Common myeloid progenitor, CD34-positive (primary cell): Measurements from ENCODE around the gene GP1BB.

Experiments
- CTCF ChIA-PET: fragments of 350-600 bp; sonication (Branson Sonifier 250); formaldehyde crosslinking; loops from one replicate; lab custom pipeline; 2021; ENCODE audit warnings: antibody characterized with exemption; lab: Charles Lee
- POLR2A ChIA-PET: fragments of 350-600 bp; sonication (Branson Sonifier 250); formaldehyde crosslinking; loops from one replicate; lab custom pipeline; 2021; ENCODE audit warnings: antibody characterized with exemption; lab: Charles Lee
- DNase-seq, 3 donors: peaks; one replicate each; pipeline versions ENCODE4 v3.0.0 to v3.0.0-alpha.2; 2013
- H3K27ac ChIP-seq, 2 experiments: 1 replicate in 1 of 2; 2 replicates in 1 of 2; pipeline ENCODE4 v1.7.0; 2013; ENCODE audit warnings: inconsistent platforms in 2 of 2, low read length in 2 of 2, mild to moderate bottlenecking in 2 of 2, low read depth in 1 of 2, moderate library complexity in 1 of 2; ENCODE audit not compliant: severe bottlenecking in 2 of 2, insufficient read depth in 1 of 2, poor library complexity in 1 of 2
- H3K27me3 ChIP-seq, 5 experiments: replicated peaks in 2 of 5; 1 replicate in 3 of 5; 2 replicates in 2 of 5; pipeline versions ENCODE4 v1.6.1 to v1.7.0; 2013; ENCODE audit warnings: low read length in 4 of 5, mild to moderate bottlenecking in 2 of 5, moderate library complexity in 2 of 5, inconsistent platforms in 1 of 5; ENCODE audit not compliant: insufficient read depth in 5 of 5, control insufficient read depth in 4 of 5
- H3K36me3 ChIP-seq, 4 experiments: 1 replicate in 2 of 4; 2 replicates in 2 of 4; pipeline versions ENCODE4 v1.6.1 to v1.7.0; 2013; ENCODE audit warnings: low read length in 3 of 4, control low read depth in 1 of 4, mild to moderate bottlenecking in 1 of 4; ENCODE audit not compliant: control insufficient read depth in 4 of 4, insufficient read depth in 4 of 4
- H3K4me1 ChIP-seq, 4 experiments: 1 replicate in 3 of 4; 2 replicates in 1 of 4; pipeline versions ENCODE4 v1.6.1 to v1.7.1; 2013; ENCODE audit warnings: low read length in 3 of 4, mild to moderate bottlenecking in 3 of 4, control low read depth in 1 of 4, inconsistent platforms in 1 of 4, moderate library complexity in 1 of 4; ENCODE audit not compliant: control insufficient read depth in 4 of 4, insufficient read depth in 4 of 4; ENCODE audit errors: control extremely low read depth in 1 of 4
- H3K4me3 ChIP-seq, 7 experiments: 1 replicate in 4 of 7; 2 replicates in 3 of 7; pipeline versions ENCODE4 v1.5.1 to v1.7.0; 2013; ENCODE audit warnings: mild to moderate bottlenecking in 7 of 7, low read length in 6 of 7, moderate library complexity in 6 of 7, inconsistent platforms in 2 of 7, low read depth in 2 of 7, control low read depth in 1 of 7; ENCODE audit not compliant: insufficient read depth in 4 of 7, control insufficient read depth in 1 of 7; ENCODE audit errors: extremely low read depth in 1 of 7
- H3K9me3 ChIP-seq, 5 experiments: 1 replicate in 4 of 5; 2 replicates in 1 of 5; pipeline versions ENCODE4 v1.6.1 to v1.7.1; 2013; ENCODE audit warnings: low read length in 4 of 5, mild to moderate bottlenecking in 2 of 5, inconsistent platforms in 1 of 5, low read depth in 1 of 5, moderate library complexity in 1 of 5; ENCODE audit not compliant: control insufficient read depth in 4 of 5, insufficient read depth in 2 of 5; ENCODE audit errors: control extremely low read depth in 1 of 5
- WGBS: methylation state at CpG from one replicate; pipeline ENCODE4 v1.1.5; 2013; ENCODE audit not compliant: insufficient coverage; 5-methylcytosine and 5-hydroxymethylcytosine counted together

The GP1BB gene

GRCh38 chr22:19687561-19688300, 35.6 kb upstream of the GP1BB start:
- Histone ChIP-seq H3K9me3 (no peaks in the 10 kb centered on the region), H3K27me3 (peaks cover 0 to 3% (median 0%) of the 10 kb centered on the region in 5 experiments), H3K27ac (no peak overlapping the region), H3K4me3 (no peak overlapping the region), H3K4me1 (peaks cover 0 to 8% (median 3%) of the 10 kb centered on the region in 4 experiments), H3K36me3 (no peaks in the 10 kb centered on the region)
- CTCF ChIA-PET, result interaction anchor here (1.0 to 1.9 kb wide), 3 partner anchors 8 to 19 kb away, joined by 4 to 8 read pairs (median 5); no protein-coding TSS in a partner anchor
- POLR2A ChIA-PET, result interaction anchor here (0.5 kb wide), 1 partner anchor 151 kb away, joined by 5 read pairs; no protein-coding TSS in a partner anchor
- 93% methylated on average over 17 of the region's 22 CpGs for WGBS
- DNase-seq, result peak in 1 of 3 donors; percentile 5

GRCh38 chr22:19688301-19689290, 34.7 kb upstream of the GP1BB start:
- POLR2A ChIA-PET, result interaction anchor here (1.3 kb wide), 1 partner anchor 12 kb away, joined by 4 read pairs; no protein-coding TSS in a partner anchor

GRCh38 chr22:19689408-19689807, 33.9 kb upstream of the GP1BB start:
- CTCF ChIA-PET, result interaction anchor here (0.7 to 1.9 kb wide), 6 partner anchors 9 to 57 kb away, joined by 3 to 14 read pairs (median 4); no protein-coding TSS in a partner anchor
- POLR2A ChIA-PET, result interaction anchor here (1.3 kb wide), 1 partner anchor 12 kb away, joined by 4 read pairs; no protein-coding TSS in a partner anchor

More at GRCh38 chr22:19688301-19689290, 34.7 kb upstream of the GP1BB start:
- H3K36me3 ChIP-seq, result no peaks in the 10 kb centered on the region
- CTCF ChIA-PET, result interaction anchor here (1.0 to 1.9 kb wide), 6 partner anchors 9 to 56 kb away, joined by 3 to 14 read pairs (median 4); no protein-coding TSS in a partner anchor
- no peak overlapping the region for H3K4me3 ChIP-seq
- DNase-seq, result no peak
- H3K27me3 ChIP-seq, result peaks cover 0 to 3% (median 0%) of the 10 kb centered on the region in 5 experiments
- H3K27ac ChIP-seq, result no peak overlapping the region
- H3K4me1 ChIP-seq, result peaks cover 0 to 8% (median 3%) of the 10 kb centered on the region in 4 experiments
- H3K9me3 ChIP-seq, result no peaks in the 10 kb centered on the region
- 84% methylated on average over 13 of the region's 21 CpGs for WGBS

GRCh38 chr22:19691007-19691720, 32.2 kb upstream of the GP1BB start:
- CTCF ChIA-PET, result interaction anchor here (1.3 to 1.5 kb wide), 2 partner anchors 12 to 14 kb away, joined by 4 to 5 read pairs; no protein-coding TSS in a partner anchor
- Histone ChIP-seq H3K4me1 (peaks cover 0 to 8% (median 3%) of the 10 kb centered on the region in 4 experiments), H3K27me3 (peaks cover 0 to 3% (median 0%) of the 10 kb centered on the region in 5 experiments), H3K27ac (peak overlapping the region in 1 of 2 experiments; percentile 49), H3K36me3 (no peaks in the 10 kb centered on the region), H3K9me3 (no peaks in the 10 kb centered on the region), H3K4me3 (peak overlapping the region in 1 of 7 experiments; percentile 19)
- WGBS, result 82% methylated on average over 7 of the region's 9 CpGs
- no peak for DNase-seq
- POLR2A ChIA-PET, result no interaction called here

More at GRCh38 chr22:19689408-19689807, 33.9 kb upstream of the GP1BB start:
- WGBS, result 65% methylated on average over 15 of the region's 15 CpGs
- H3K4me1 ChIP-seq, result peaks cover 0 to 8% (median 3%) of the 10 kb centered on the region in 4 experiments
- H3K36me3 ChIP-seq, result no peaks in the 10 kb centered on the region
- peaks cover 0 to 3% (median 0%) of the 10 kb centered on the region in 5 experiments for H3K27me3 ChIP-seq
- H3K27ac ChIP-seq, result no peak overlapping the region
- H3K9me3 ChIP-seq, result no peaks in the 10 kb centered on the region
- DNase-seq, result no peak
- H3K4me3 ChIP-seq, result no peak overlapping the region

- ChIA-PET POLR2A (no interaction called here), CTCF (interaction anchor here (1.3 to 1.5 kb wide), 2 partner anchors 12 to 13 kb away, joined by 4 to 5 read pairs; no protein-coding TSS in a partner anchor)
- Histone ChIP-seq H3K4me1 (peaks cover 0 to 8% (median 3%) of the 10 kb centered on the region in 4 experiments), H3K27ac (peak overlapping the region in 1 of 2 experiments; percentile 49), H3K36me3 (no peaks in the 10 kb centered on the region), H3K27me3 (peaks cover 0 to 3% (median 0%) of the 10 kb centered on the region in 5 experiments), H3K9me3 (no peaks in the 10 kb centered on the region), H3K4me3 (peak overlapping the region in 1 of 7 experiments; percentile 19)
- DNase-seq, result no peak
- WGBS, result 90% methylated on average over 15 of the region's 19 CpGs
Observed at GRCh38 chr22:19691721-19692341, 31.5 kb upstream of the GP1BB start.
